ENCODE measurements around the gene SCLT1. TPM values are rescaled to one million over a fixed set of nuclear protein-coding genes. Genes with fewer than 3 reads are reported as not detected.

The SCLT1 gene
- total and polyA plus RNA-seq, 2 of the 8 experiments (the other 6 are each of a cell fraction or from before 2014, with no cell fraction given) = 4.8 to 13.1 TPM

DNA sequence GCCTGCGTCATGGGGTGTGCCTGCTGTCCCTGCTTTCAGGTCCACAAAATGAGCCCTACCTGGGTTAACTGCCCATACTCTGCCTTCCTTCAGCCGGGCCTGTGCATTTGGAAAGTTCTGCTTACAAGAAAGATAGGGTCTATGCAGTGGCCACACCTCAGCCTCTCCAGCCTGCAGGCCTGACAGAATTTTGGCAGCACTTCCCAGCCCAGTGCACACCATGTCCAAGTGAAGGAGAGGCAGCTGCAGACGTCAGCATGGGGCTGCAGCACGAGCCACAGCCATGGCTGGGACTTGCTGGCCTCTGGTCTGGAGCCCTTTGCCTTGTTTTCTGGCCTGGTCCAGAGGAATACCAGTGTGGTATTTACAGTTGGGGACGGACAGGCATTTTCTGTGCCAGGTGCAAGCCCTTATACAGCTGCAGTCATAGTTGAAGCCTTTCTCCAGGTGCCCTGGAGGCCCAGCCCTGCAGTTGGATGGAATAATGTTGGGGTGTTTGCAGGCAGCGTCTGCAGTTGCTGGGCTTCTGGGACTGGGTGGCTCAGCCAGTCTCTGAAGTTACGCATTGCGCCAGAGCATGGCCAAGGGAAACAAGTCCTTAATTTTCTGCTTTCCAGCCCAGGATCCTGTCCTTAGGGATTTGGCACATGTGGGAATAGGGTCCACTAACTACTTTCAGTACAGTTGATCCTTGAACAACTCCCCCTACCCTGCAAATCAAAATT is 257.7 kb downstream of the SCLT1 start:
- Histone ChIP-seq H3K14ac (ENCODE audit: insufficient read length) (no peak overlapping the region), H3K27ac (ENCODE audit: low read depth, low read length) (no peak overlapping the region), H2BK120ac (replicated peaks; ENCODE audit: low read depth, low read length) (no peak overlapping the region), H3K79me2 (ENCODE audit: control insufficient read depth in 1 of 2, insufficient read depth in 2 of 2, low read length in 2 of 2) (peaks cover 82 to 100% of the 10 kb centered on the region in 2 experiments), H3K27me3 (replicated peaks in 1 of 4; ENCODE audit: control insufficient read depth in 3 of 4, extremely low read depth in 1 of 4, insufficient read depth in 3 of 4, low read length in 3 of 4) (no peaks in the 10 kb centered on the region), H3K23me2 (ENCODE audit: low read depth, low read length) (0 out of 2 replicates have a peak, but pooled peaks cover 3% of the 10 kb centered on the region), H2AK5ac (ENCODE audit: low read depth, low read length) (no peak overlapping the region), H4K20me1 (replicated peaks in 1 of 2; ENCODE audit: control insufficient read depth in 1 of 2, insufficient read depth in 2 of 2, low read length in 2 of 2) (peaks cover 56 to 66% of the 10 kb centered on the region in 2 experiments), H3K4me3 (ENCODE audit: extremely low read depth in 1 of 4, insufficient read depth in 2 of 4, low read depth in 3 of 4, low read length in 4 of 4) (no peak overlapping the region), H3K4me1 (replicated peaks in 1 of 4; ENCODE audit: control insufficient read depth in 3 of 4, insufficient read depth in 4 of 4, low read length in 3 of 4) (peaks cover 9 to 32% (median 26%) of the 10 kb centered on the region in 4 experiments), H3K9me3 (ENCODE audit: insufficient read depth in 2 of 2, low read depth in 1 of 2, low read length in 1 of 2) (no peaks in the 10 kb centered on the region), H3K36me3 (ENCODE audit: control insufficient read depth in 2 of 4, insufficient read depth in 4 of 4, low read length in 3 of 4) (peaks cover 17 to 82% (median 48%) of the 10 kb centered on the region in 4 experiments), H4K91ac (replicated peaks; ENCODE audit: insufficient read length, low read length) (no peak overlapping the region), H3K18ac (ENCODE audit: extremely low read depth, low read length) (no peak overlapping the region), H3K79me1 (ENCODE audit: low read depth, low read length) (peaks cover 4% of the 10 kb centered on the region; the same call in 1 of the 2 replicates), H2BK5ac (ENCODE audit: low read depth, low read length) (no peak overlapping the region), H3K23ac (ENCODE audit: insufficient read length) (no peak overlapping the region), H2AFZ (ENCODE audit: low read length) (no peak overlapping the region), H2BK15ac (ENCODE audit: low read length) (no peak overlapping the region), H3K9ac (replicated peaks in 1 of 4; ENCODE audit: extremely low read depth in 1 of 4, low read depth in 3 of 4, low read length in 3 of 4) (no peak overlapping the region), H3K4me2 (ENCODE audit: insufficient read depth in 1 of 2, low read depth in 2 of 2, low read length in 2 of 2) (peak overlapping the region in 1 of 2 experiments; percentile 17; a peak in 1 of 4 replicates), H4K8ac (ENCODE audit: extremely low read depth, insufficient read depth, low read length) (no peak overlapping the region; the same call in 1 of the 2 replicates), H4K5ac (ENCODE audit: insufficient read length, low read depth, low read length) (no peak overlapping the region), H3K4ac (replicated peaks; ENCODE audit: insufficient read length, low read depth, low read length) (no peak overlapping the region), H2BK20ac (ENCODE audit: low read length) (no peak overlapping the region), H3K56ac (replicated peaks; ENCODE audit: insufficient read length, low read depth, low read length) (no peak overlapping the region), H2BK12ac (ENCODE audit: low read depth, low read length) (no peak overlapping the region)
- TF ChIP-seq POLR2AphosphoS5 (IDR thresholded peaks at IDR 0.05; ENCODE audit: low read depth, low read length) = peak; percentile 20; the same call in 1 of the 2 replicates
- peak in 1 of 2 experiments; percentile 31; a peak in 1 of 3 replicates for TF ChIP-seq POLR2A (IDR thresholded peaks at IDR 0.05; ENCODE audit: control extremely low read depth in 1 of 2, low read depth in 2 of 2, low read length in 2 of 2)
- no peak for TF ChIP-seq MAFK (IDR thresholded peaks at IDR 0.05; ENCODE audit: low read depth, low read length)
- TF ChIP-seq CHD2 (IDR thresholded peaks at IDR 0.05; ENCODE audit: low read length) = no peak
- no peak for TF ChIP-seq SP1 (IDR thresholded peaks at IDR 0.05; ENCODE audit: low read depth, low read length)
- TF ChIP-seq CHD1 (IDR thresholded peaks at IDR 0.05; ENCODE audit: low read depth, low read length) = no peak
- no peak for TF ChIP-seq SP4 (IDR thresholded peaks at IDR 0.05; ENCODE audit: low read length)
- no peak for TF ChIP-seq BCL11A (IDR thresholded peaks at IDR 0.05; ENCODE audit: low read depth in 2 of 2, low read length in 2 of 2)
- DNase-seq (ENCODE audit: low read depth in 1 of 2, low spot score in 2 of 2) = no peak
- 90% methylated on average over 8 of the region's 8 CpGs; no CpG with 5 or more reads in 1 of the 2 experiments for WGBS, 2 experiments (ENCODE audit: extremely low coverage in 1 of 2, insufficient coverage in 1 of 2, insufficient read length in 1 of 2, insufficient replicate concordance in 2 of 2, low coverage in 1 of 2, low lambda C conversion rate in 2 of 2, missing lambda C conversion rate in 1 of 2)
- POLR2A ChIA-PET (ENCODE audit: partially characterized antibody) = interaction anchor here (0.9 to 21.1 kb wide), 5 partner anchors 12 to 23 kb away, joined by 4 to 204 read pairs (median 7); no protein-coding TSS in a partner anchor
- CTCF ChIA-PET (ENCODE audit: partially characterized antibody) = interaction anchor here (0.6 to 3.9 kb wide), 4 partner anchors 22 to 272 kb away, joined by 3 to 12 read pairs (median 4); no protein-coding TSS in a partner anchor
- no peak for FAIRE-seq

Measured in H1 (cell line).